Hindlimb muscle (tissue), 1 donor: Measurements from ENCODE around the gene MUS81. TPM values are rescaled to one million over a fixed set of nuclear protein-coding genes. Genes with fewer than 3 reads are reported as not detected.
A peak's percentile ranks its signal among the peaks of the same experiment; 100 is the strongest.
"Not testable (repeated sequence)": the region's sequence is repeated elsewhere in the genome, so short reads cannot be mapped to it uniquely, and the experiment has no call there.

ENCODE experiments used
- DNase-seq: peaks from one replicate; pipeline ENCODE4 v3.0.0-alpha.2; 2013
- polyA plus RNA-seq: library from polyadenylated mRNA; unstranded; fragments of 120-200 nt; gene quantifications from one replicate; pipeline ENCODE4 v1.2.1, GENCODE V29; 2013; ENCODE audit not compliant: insufficient read length

The MUS81 gene, protein sequence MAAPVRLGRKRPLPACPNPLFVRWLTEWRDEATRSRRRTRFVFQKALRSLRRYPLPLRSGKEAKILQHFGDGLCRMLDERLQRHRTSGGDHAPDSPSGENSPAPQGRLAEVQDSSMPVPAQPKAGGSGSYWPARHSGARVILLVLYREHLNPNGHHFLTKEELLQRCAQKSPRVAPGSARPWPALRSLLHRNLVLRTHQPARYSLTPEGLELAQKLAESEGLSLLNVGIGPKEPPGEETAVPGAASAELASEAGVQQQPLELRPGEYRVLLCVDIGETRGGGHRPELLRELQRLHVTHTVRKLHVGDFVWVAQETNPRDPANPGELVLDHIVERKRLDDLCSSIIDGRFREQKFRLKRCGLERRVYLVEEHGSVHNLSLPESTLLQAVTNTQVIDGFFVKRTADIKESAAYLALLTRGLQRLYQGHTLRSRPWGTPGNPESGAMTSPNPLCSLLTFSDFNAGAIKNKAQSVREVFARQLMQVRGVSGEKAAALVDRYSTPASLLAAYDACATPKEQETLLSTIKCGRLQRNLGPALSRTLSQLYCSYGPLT
- polyA plus RNA-seq: 52.3 TPM

DNA sequence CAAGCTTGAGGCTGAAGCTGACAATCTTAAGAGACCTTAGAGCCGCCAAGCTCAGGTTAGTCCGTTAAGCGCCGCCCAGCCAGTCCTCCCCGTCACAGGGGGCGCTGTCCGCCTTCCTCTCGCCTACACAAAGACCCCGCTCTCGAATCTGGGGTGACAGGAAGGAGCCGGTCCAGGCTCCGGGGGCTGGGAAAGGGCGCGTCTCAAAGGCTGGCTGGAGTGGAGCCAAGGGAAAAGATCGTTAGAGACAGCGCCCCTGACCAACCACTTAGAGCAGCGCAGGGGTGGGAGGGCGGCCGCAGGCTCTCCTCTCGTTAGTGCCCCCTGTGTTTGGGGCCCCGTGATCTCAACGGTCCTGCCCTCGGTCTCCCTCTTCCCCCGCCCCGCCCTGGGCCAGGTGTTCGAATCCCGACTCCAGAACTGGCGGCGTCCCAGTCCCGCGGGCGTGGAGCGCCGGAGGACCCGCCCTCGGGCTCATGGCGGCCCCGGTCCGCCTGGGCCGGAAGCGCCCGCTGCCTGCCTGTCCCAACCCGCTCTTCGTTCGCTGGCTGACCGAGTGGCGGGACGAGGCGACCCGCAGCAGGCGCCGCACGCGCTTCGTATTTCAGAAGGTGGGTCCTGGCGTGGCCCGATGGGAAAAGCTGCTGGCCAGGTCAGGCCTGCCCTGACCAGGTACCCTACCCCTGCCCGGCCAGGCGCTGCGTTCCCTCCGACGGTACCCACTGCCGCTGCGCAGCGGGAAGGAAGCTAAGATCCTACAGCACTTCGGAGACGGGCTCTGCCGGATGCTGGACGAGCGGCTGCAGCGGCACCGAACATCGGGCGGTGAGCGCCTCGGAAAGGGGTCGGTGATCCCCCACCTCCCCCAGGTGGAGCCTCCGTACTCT is at the start of gene MUS81:
Gene MUS81, plus strand, starts transcription at position 156 of the 887 bp plus-strand sequence. Its CDS starts 321 bp downstream, at position 477.
- DNase-seq: peak; percentile 94

GRCh38 chr11:65811764-65812475 is 48.3 kb upstream of the MUS81 start:
- DNase-seq: no peak

DNA sequence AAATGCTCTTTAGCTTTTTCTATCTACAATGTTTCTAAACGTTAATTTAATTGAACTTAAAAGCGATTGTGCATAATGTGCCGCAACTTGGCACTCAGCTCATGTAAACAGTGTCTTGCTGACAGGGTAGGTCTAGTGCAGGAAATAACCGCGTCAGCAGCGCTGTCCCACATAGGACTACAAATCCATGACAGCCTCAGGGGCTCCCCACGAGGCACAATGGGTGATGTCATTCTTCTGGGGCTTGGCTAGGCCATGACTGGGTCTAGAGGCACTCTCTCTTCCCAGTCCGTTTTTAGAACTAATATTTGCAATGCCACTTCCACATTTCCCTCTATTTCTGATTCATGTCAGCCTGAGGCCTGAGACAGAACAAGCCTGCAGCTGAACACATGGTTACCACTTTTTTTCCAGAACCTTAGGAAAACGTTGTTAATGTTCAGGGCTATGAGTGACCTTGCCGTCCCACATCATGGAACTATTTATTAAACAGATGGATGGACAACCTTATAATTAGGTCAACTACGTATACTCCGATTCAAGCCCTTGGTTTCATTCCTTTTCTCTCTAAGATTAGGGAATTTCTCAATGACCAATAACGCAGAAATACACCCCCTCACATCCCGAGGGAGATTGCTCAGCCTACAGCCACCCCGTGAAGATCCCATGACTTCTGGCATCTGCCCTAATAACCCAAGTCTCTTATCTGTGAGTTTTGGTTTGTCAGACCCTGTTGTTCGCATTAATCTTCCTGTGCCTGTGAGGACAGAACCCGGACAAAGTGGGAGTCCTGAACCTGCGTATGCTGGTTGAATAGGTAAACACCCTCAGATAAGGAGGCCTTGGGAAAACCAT is 45.9 kb upstream of the MUS81 start:
- DNase-seq: no peak

GRCh38 chr11:65814986-65815565 is 45.2 kb upstream of the MUS81 start:
- DNase-seq: no peak

DNA sequence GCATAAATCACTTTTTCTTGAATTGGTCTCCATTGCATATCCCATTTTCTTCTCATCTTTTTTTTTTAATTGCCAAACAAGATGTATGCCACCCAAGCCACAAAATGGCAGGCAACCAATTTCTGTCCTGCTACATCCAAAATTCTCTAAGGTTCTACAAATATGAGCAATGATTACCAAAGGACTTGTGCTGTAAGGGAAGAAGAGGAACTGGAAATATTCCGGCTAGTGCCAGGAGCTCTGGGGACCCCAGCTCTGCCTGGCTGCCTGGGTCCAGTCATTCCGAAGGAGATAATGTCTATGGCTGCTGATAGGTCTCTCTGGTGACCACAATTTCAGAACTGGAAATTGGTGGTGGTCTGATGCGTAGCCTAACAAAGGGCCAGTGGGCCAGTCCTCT is 43.5 kb upstream of the MUS81 start:
- no peak for DNase-seq

GRCh38 chr11:65817312-65817834 is 42.9 kb upstream of the MUS81 start:
- no peak for DNase-seq

- DNase-seq: peak; percentile 94
These were observed 42.2 kb upstream of the MUS81 start for GRCh38 chr11:65817835-65818680.

- no peak for DNase-seq
These were observed 39.1 kb upstream of the MUS81 start for GRCh38 chr11:65821107-65821506.

DNA sequence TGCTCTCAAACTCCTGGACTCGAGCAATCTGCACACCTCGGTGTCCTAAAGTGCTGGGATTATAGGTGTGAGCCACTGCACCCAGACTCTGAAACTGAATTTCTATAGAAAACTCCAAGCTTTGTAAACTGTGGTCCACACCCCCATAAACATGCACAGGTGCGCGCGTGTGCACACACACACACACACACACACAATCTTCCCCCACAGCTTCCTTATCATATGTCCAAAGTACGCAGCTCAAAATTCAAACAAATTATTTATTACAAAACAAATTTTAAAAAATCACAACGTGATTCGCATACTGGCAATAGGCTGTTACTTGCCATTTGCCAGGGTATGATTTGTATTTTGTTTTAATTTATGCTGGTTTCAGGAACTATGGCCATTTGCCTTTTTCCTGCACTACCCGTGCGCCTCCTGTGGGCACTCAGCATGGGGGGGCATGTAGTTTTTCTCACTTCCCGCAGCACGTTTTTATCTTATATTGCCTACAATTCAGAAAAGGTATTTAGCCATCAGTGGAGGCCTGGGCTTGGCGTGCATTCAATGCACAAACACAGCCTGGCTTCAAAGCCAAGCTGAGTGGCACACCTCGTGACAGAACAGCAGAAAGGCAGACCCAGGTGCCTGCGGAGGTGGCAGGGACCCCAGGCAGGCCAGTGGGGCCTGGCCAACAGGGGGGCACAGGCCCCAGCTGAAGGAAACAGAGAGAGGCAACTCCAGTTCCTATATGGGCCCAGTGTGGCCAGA is 37.3 kb upstream of the MUS81 start:
- no peak for DNase-seq

GRCh38 chr11:65826984-65827735 is 33.1 kb upstream of the MUS81 start:
- DNase-seq: no peak

- DNase-seq: no peak
These were observed 30.8 kb upstream of the MUS81 start for GRCh38 chr11:65829459-65829858.

- not testable (repeated sequence) for DNase-seq
These were observed 28.0 kb upstream of the MUS81 start for GRCh38 chr11:65832231-65832630.

DNA sequence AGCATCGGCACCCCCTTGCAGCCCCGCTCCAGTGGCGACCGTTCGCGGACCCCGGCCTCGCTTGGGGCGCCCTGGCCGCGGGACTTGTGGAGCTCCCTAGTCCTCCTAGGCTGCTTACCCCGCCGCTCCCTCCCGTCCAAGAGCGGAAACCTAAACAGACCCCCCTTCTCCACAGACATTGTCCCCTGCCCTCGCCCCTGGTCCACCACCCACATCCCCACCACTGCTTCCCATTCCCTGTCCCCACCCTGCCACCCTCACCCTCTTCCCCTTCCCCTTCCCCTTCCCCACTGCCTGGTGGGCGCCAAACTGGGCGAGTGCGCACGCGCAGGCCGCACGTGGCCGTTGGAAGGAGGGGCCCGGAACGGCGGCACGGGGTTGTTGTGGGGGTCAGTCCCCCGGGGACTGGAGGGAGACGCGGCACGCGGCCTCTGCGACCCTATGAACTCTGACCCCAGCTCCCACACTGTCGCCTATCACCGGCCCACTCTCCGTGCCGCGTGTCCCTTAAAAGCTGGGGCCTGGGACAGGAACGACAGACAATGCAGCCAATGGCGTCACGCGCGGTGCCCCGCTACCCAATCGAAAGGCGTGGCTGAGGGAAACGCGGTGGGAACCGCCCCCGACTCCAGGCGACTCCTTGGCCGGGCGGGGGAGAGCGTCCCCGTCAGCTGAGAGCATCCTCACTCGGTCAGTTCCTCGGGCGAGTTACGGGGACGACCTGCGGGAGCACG is 26.8 kb upstream of the MUS81 start, which contains the start of gene SNX32:
Gene SNX32, plus strand, starts transcription at position 667 of the 734 bp plus-strand sequence. CDS start 103 bp downstream, outside the sequence.
- DNase-seq: peak; percentile 95

DNA sequence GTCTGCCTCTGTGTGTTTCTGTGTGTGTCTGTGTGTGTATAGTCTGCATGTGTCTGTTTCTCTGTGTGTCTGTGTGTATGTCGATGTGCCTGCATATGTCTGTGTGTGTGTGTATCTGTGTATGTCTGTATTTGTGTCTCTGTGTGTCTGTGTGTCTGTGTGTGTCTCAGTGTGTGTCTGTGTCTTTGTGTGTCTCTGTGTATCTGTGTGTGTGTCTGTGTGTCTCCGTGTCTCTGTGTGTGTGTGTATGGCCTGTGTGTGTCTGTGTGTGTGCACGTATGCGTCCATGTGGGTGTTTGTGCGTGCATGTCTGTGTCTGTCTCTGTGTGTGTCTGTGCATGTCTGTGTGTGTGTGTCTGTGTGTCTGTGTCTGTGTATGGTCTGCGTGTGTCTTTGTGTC is 26.0 kb upstream of the MUS81 start:
- DNase-seq: no peak

- DNase-seq: no peak
These were observed 18.1 kb upstream of the MUS81 start for GRCh38 chr11:65842144-65842543.

DNA sequence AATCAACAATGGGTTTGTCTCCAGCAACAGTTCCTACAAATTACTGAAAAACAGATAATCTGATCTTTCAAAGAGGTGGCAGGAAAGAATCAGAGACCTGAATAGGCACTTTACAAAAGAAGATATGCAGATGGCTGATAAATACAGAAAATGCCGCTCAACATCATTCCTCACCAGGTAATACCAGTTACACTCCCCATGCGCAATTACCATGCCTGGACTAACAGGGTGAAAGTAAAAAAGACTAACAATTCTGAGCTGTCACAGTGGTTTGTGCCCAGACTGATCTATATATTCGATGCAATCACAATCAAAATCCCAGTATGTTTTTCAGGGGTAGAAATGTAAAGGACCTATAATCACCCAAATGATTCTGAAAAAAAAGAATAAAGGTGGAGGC is 16.4 kb upstream of the MUS81 start:
- DNase-seq: no peak

DNA sequence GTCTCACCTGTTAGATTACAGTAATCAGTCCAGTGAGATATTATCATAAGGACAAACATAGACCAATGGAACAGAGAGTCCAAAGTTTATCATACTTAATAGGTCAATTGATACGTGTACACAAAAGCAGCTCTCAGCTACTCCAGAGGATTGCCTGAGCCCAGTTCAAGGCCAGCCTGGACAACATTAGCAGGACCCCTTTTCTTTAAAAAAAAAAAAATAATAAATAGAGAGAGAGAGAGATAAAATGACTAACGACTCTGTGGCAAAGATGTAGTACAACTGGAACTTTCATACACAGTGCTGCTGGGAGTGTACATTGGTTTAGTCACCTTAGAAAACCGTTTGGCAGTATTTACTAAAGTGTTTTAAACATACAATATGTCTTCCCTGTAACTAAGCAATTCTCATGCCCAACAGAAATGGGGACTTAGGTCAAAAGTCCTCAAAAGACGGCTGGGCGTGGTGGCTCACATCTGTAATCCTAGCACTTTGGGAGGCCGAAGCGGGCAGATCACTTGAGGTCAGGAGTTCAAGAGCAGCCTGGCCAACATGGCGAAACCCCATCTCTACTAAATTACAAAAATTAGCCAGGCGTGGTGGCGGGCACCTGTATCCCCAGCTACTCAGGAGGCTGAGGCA is 15.9 kb upstream of the MUS81 start:
- DNase-seq: no peak
